ENCODE results near the gene ALG12. TPM values are rescaled to one million over a fixed set of nuclear protein-coding genes. Genes with fewer than 3 reads are reported as not detected.

ALG12 gene
- total RNA-seq, 1 donor from 2014 or later, result 26.2 TPM

- Histone ChIP-seq H3K9me3 (ENCODE audit: insufficient read depth, low read depth, low read length) (no peaks in the 10 kb centered on the region), H2AFZ (ENCODE audit: low read depth, low read length) (no peak overlapping the region), H3K9ac (ENCODE audit: low read length) (no peak overlapping the region), H3K4me1 (ENCODE audit: insufficient read depth, low read length) (peaks cover 18% of the 10 kb centered on the region), H3K4me2 (ENCODE audit: low read length) (peak overlapping the region; percentile 62), H3K4me3 (ENCODE audit: insufficient read depth, low read depth, low read length) (no peak overlapping the region), H4K20me1 (ENCODE audit: insufficient read depth, low read length) (no peaks in the 10 kb centered on the region), H3K36me3 (ENCODE audit: insufficient read depth, low read length) (no peaks in the 10 kb centered on the region), H3K27me3 (ENCODE audit: insufficient read depth, low read length) (no peaks in the 10 kb centered on the region), H3K27ac (ENCODE audit: low read depth, low read length) (no peak overlapping the region), H3K79me2 (ENCODE audit: insufficient read depth, low read length) (no peaks in the 10 kb centered on the region)
- peaks cover 13% of the 10 kb centered on the region for H3K27me3 Mint-ChIP-seq (ENCODE audit: low read depth, unreplicated experiment)
- H3K36me3 Mint-ChIP-seq (ENCODE audit: low read depth, unreplicated experiment), result no peaks in the 10 kb centered on the region
- no peak overlapping the region for H3K27ac Mint-ChIP-seq (ENCODE audit: unreplicated experiment)
- DNase-seq (ENCODE audit: low read depth), result peak; percentile 44
- no peak for FAIRE-seq
- H3K4me3 Mint-ChIP-seq (ENCODE audit: unreplicated experiment), result no peak overlapping the region
- TF ChIP-seq EZH2 (IDR thresholded peaks at IDR 0.05; ENCODE audit: insufficient read depth, low read length), result no peak
- TF ChIP-seq, protein P1, sequence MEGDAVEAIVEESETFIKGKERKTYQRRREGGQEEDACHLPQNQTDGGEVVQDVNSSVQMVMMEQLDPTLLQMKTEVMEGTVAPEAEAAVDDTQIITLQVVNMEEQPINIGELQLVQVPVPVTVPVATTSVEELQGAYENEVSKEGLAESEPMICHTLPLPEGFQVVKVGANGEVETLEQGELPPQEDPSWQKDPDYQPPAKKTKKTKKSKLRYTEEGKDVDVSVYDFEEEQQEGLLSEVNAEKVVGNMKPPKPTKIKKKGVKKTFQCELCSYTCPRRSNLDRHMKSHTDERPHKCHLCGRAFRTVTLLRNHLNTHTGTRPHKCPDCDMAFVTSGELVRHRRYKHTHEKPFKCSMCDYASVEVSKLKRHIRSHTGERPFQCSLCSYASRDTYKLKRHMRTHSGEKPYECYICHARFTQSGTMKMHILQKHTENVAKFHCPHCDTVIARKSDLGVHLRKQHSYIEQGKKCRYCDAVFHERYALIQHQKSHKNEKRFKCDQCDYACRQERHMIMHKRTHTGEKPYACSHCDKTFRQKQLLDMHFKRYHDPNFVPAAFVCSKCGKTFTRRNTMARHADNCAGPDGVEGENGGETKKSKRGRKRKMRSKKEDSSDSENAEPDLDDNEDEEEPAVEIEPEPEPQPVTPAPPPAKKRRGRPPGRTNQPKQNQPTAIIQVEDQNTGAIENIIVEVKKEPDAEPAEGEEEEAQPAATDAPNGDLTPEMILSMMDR (IDR thresholded peaks at IDR 0.05; ENCODE audit: insufficient read depth, low read depth, low read length), result no peak
- H3K4me1 Mint-ChIP-seq (ENCODE audit: low read depth, unreplicated experiment), result no peaks in the 10 kb centered on the region
- peaks cover 3% of the 10 kb centered on the region for H3K9me3 Mint-ChIP-seq (ENCODE audit: unreplicated experiment)
These were observed 16.1 kb upstream of the ALG12 start for GRCh38 chr22:49934160-49934890.

- Histone ChIP-seq H3K9ac (ENCODE audit: low read length) (no peak overlapping the region), H3K4me1 (ENCODE audit: insufficient read depth, low read length) (peaks cover 18% of the 10 kb centered on the region), H2AFZ (ENCODE audit: low read depth, low read length) (no peak overlapping the region), H3K27me3 (ENCODE audit: insufficient read depth, low read length) (no peaks in the 10 kb centered on the region), H3K36me3 (ENCODE audit: insufficient read depth, low read length) (no peaks in the 10 kb centered on the region), H3K9me3 (ENCODE audit: insufficient read depth, low read depth, low read length) (no peaks in the 10 kb centered on the region), H3K79me2 (ENCODE audit: insufficient read depth, low read length) (no peaks in the 10 kb centered on the region), H3K4me2 (ENCODE audit: low read length) (no peak overlapping the region), H3K4me3 (ENCODE audit: insufficient read depth, low read depth, low read length) (no peak overlapping the region), H3K27ac (ENCODE audit: low read depth, low read length) (no peak overlapping the region), H4K20me1 (ENCODE audit: insufficient read depth, low read length) (no peaks in the 10 kb centered on the region)
- Mint-ChIP-seq H3K9me3 (ENCODE audit: unreplicated experiment) (peaks cover 3% of the 10 kb centered on the region), H3K4me3 (ENCODE audit: unreplicated experiment) (no peak overlapping the region), H3K27ac (ENCODE audit: unreplicated experiment) (no peak overlapping the region), H3K4me1 (ENCODE audit: low read depth, unreplicated experiment) (no peaks in the 10 kb centered on the region), H3K36me3 (ENCODE audit: low read depth, unreplicated experiment) (no peaks in the 10 kb centered on the region), H3K27me3 (ENCODE audit: low read depth, unreplicated experiment) (peaks cover 13% of the 10 kb centered on the region)
- no peak for TF ChIP-seq EZH2 (IDR thresholded peaks at IDR 0.05; ENCODE audit: insufficient read depth, low read length)
- TF ChIP-seq, protein P1 (IDR thresholded peaks at IDR 0.05; ENCODE audit: insufficient read depth, low read depth, low read length), result no peak
- FAIRE-seq (no peak), DNase-seq (ENCODE audit: low read depth) (no peak)
These were observed 15.3 kb upstream of the ALG12 start for GRCh38 chr22:49933236-49934159.
